Body of pancreas (tissue), 4 donors: Measurements from ENCODE around the gene ANKRD50. TPM values are rescaled to one million over a fixed set of nuclear protein-coding genes. Genes with fewer than 3 reads are reported as not detected.

ENCODE experiments used
- ATAC-seq: fragments of 150-250 bp; one replicate; pipeline ENCODE4 v1.9.1; 2016
- DNase-seq, 4 donors: peaks; one replicate each; pipeline ENCODE4 v3.0.0-alpha.2; 2019
- H3K27ac ChIP-seq, 4 donors: fragments of 200-600 bp; sonication (generic); 1 replicate in 3 of 4; 2 replicates in 1 of 4; pipeline versions ENCODE4 v1.5.1 to v1.6.1; 2016 to 2019; ENCODE audit warnings: mild to moderate bottlenecking in 1 of 4, mixed read lengths in 1 of 4, moderate library complexity in 1 of 4
- H3K27me3 ChIP-seq, 2 donors: fragments of 200-600 bp; sonication (generic); one replicate each; pipeline ENCODE4 v1.6.0; 2016; ENCODE audit warnings: mild to moderate bottlenecking in 1 of 2
- H3K36me3 ChIP-seq, 2 donors: fragments of 200-600 bp; sonication (generic); replicated peaks in 1 of 2; 2 replicates each; pipeline ENCODE4 v1.5.1; 2016; ENCODE audit warnings: low read depth in 2 of 2; ENCODE audit not compliant: insufficient read depth in 1 of 2
- H3K4me1 ChIP-seq: fragments of 200-600 bp; sonication (generic); one replicate; pipeline ENCODE4 v1.6.0; 2016
- H3K4me3 ChIP-seq, 2 donors: fragments of 200-600 bp; sonication (generic); 1 replicate in 1 of 2; 2 replicates in 1 of 2; pipeline ENCODE4 v1.5.1; 2016 to 2019
- H3K9me3 ChIP-seq, 3 donors: fragments of 200-600 bp; sonication (generic); 1 replicate in 2 of 3; 2 replicates in 1 of 3; pipeline ENCODE4 v1.5.1; 2016
- POLR2A ChIP-seq, 3 donors: fragments of 450-650 bp; IDR thresholded peaks; one replicate each; pipeline ENCODE4 v1.6.1; 2016; ENCODE audit warnings: antibody characterized with exemption in 3 of 3, mild to moderate bottlenecking in 2 of 3
- WGBS, 2 donors: methylation state at CpG; one replicate each; pipeline ENCODE4 v1.1.5; 2017; 5-methylcytosine and 5-hydroxymethylcytosine counted together
- intact Hi-C: fragments of 100-400 bp; cut with DNase I; formaldehyde crosslinking; loops from one replicate; pipeline ENCODE4 v1.15.1; 2023
- total RNA-seq, 2 donors: library from RNA; depleted of rRNA; stranded (reverse); fragments of >200 nt; gene quantifications; one replicate each; pipeline ENCODE4 v1.1.0, GENCODE V29; 2016
- TF ChIP-seq, protein P1 (sequence below), 7 experiments: fragments of 450-650 bp in 4 of 7; fragments of 200-600 bp in 3 of 7; sonication (generic) in 3 of 7; IDR thresholded peaks; one replicate each; pipeline ENCODE4 v1.5.1; 2016 to 2019; ENCODE audit warnings: antibody characterized with exemption in 7 of 7

Gene ANKRD50
- total RNA-seq, 2 donors from 2014 or later = 5.6 to 6.7 TPM

DNA sequence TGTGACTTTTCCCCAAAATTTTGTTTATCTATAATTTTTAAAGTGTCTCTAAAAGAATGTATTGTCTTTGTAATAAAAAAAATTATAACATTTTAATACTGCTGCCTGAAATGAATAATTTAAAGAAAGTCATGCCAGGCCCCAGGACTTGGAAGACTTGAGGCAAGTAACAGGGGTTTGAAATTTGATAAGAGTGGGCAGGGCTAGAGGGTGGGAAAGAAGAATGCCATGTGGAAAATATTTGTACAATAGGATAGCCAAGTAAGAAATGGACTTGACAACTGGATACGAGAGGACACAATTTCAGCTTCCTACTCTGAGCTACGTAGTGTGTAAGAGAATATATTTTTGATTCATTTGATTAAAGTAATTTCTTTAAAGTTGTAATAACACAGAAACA lies 36.9 kb upstream of the ANKRD50 start:
- Histone ChIP-seq H3K27me3 (no peaks in the 10 kb centered on the region), H3K36me3 (no peaks in the 10 kb centered on the region), H3K4me3 (no peak overlapping the region), H3K27ac (no peak overlapping the region), H3K4me1 (peaks cover 8% of the 10 kb centered on the region), H3K9me3 (no peaks in the 10 kb centered on the region)
- WGBS, 2 donors = 91 to 94% methylated on average over 2 of the region's 2 CpGs
- TF ChIP-seq, protein P1, sequence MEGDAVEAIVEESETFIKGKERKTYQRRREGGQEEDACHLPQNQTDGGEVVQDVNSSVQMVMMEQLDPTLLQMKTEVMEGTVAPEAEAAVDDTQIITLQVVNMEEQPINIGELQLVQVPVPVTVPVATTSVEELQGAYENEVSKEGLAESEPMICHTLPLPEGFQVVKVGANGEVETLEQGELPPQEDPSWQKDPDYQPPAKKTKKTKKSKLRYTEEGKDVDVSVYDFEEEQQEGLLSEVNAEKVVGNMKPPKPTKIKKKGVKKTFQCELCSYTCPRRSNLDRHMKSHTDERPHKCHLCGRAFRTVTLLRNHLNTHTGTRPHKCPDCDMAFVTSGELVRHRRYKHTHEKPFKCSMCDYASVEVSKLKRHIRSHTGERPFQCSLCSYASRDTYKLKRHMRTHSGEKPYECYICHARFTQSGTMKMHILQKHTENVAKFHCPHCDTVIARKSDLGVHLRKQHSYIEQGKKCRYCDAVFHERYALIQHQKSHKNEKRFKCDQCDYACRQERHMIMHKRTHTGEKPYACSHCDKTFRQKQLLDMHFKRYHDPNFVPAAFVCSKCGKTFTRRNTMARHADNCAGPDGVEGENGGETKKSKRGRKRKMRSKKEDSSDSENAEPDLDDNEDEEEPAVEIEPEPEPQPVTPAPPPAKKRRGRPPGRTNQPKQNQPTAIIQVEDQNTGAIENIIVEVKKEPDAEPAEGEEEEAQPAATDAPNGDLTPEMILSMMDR (IDR thresholded peaks at IDR 0.05) = no peak
- no peak for TF ChIP-seq POLR2A (IDR thresholded peaks at IDR 0.05)
- DNase-seq = no peak
- intact Hi-C loops = loop anchor here (10.0 kb wide), 1 partner anchor 425 kb away; no protein-coding TSS in a partner anchor
- ATAC-seq = no peak

DNA sequence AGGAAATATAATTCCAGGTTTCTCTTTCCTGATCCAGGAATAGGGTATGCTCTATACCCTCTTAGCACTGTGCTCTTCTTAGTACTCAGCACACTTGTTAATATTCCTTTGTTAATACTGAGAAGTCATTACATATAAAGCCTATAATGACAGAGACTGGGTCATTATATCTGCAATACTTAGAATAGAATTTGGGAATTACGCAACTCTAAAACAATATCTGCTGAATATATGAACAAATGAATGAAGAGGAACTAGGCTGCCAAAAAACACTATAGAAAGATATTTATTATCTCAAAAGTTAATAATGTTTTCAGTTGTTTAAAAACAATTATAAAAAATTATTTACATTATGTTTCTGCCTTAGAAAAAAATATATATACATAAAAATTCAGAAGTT lies 36.4 kb upstream of the ANKRD50 start:
- H3K4me1 ChIP-seq = peaks cover 4% of the 10 kb centered on the region
- no peak overlapping the region for H3K4me3 ChIP-seq
- no peak for TF ChIP-seq POLR2A (IDR thresholded peaks at IDR 0.05)
- H3K27me3 ChIP-seq = no peaks in the 10 kb centered on the region
- DNase-seq = no peak
- H3K27ac ChIP-seq = no peak overlapping the region
- no peaks in the 10 kb centered on the region for H3K9me3 ChIP-seq
- intact Hi-C loops = loop anchor here (10.0 kb wide), 1 partner anchor 424 kb away; no protein-coding TSS in a partner anchor
- no peaks in the 10 kb centered on the region for H3K36me3 ChIP-seq
- WGBS, 2 donors = 96 to 98% methylated on average over 1 of the region's 1 CpG
- ATAC-seq = no peak

DNA sequence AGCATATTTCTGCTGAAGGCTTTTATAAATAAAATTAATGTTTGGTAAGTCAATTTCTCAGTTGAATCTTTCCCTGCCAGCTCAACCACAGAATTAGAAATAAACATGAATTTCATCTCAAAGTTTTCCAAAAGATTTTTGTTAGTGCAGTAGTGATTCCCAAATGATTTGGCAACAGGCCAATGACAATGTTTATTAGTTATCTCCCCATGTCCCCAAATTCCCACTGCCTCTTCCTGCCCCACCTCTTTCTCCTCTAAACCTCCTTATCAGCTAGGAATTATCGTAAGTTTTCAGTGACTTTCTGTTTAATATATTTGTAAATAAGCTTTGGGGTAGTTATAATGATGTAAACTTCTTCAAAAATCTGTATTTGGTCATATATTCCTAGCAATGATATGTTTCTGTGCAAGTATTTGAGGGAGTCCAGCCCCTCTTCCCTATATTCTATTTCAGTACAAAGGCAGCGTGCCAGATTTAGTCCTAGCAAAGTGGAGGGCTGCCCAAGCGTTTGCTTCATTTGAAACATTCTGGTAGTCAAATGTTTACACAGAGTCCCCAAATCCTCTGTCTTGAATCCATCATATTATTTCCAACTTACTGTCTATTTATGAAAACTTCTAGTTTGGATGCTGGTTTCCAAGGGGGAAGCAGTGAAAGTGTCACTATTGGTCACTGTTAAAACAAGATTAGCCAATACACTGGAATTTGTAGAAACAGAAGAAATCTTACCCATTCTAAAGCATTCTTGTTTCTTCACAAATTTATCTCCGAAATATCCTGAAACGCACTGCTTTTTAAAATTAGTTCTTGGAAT lies 33.7 kb upstream of the ANKRD50 start:
- ATAC-seq = no peak
- H3K9me3 ChIP-seq = no peaks in the 10 kb centered on the region
- WGBS, 2 donors = 63 to 64% methylated on average over 5 of the region's 5 CpGs

DNA sequence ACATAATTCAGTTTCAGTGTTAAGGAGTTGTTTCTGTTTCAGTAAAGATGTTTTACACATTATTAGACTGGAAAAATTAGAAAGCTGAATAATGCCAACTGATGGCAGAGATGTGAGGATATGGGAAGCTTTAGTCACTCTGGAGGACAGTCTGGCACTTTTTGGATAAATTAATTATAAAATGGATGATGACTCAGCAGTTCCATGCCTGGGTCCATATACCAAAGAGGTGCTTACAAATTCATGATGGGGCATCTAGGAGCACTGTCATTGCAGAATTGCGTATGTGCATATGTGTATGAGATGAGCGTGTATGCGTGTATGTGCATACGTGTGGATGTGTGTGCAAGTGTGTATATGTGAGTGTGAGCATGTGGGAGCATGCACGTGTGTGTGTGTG lies 31.2 kb upstream of the ANKRD50 start:
- no peak for TF ChIP-seq POLR2A (IDR thresholded peaks at IDR 0.05)
- TF ChIP-seq, protein P1 (IDR thresholded peaks at IDR 0.05) = no peak
- no peaks in the 10 kb centered on the region for H3K27me3 ChIP-seq
- intact Hi-C loops = loop anchor here (10.0 kb wide), 1 partner anchor 419 kb away; no protein-coding TSS in a partner anchor
- H3K4me3 ChIP-seq = no peak overlapping the region
- ATAC-seq (no peak), DNase-seq (no peak)
- H3K9me3 ChIP-seq = no peaks in the 10 kb centered on the region
- WGBS, 2 donors = 82 to 91% methylated on average over 5 of the region's 5 CpGs
- H3K27ac ChIP-seq = no peak overlapping the region
- no peaks in the 10 kb centered on the region for H3K4me1 ChIP-seq
- no peaks in the 10 kb centered on the region for H3K36me3 ChIP-seq

More for the DNA sequence above, 33.7 kb upstream of the ANKRD50 start:
- Histone ChIP-seq H3K27me3 (no peaks in the 10 kb centered on the region), H3K4me1 (no peaks in the 10 kb centered on the region), H3K4me3 (no peak overlapping the region), H3K27ac (no peak overlapping the region), H3K36me3 (no peaks in the 10 kb centered on the region)
- no peak for TF ChIP-seq POLR2A (IDR thresholded peaks at IDR 0.05)
- TF ChIP-seq, protein P1 (IDR thresholded peaks at IDR 0.05) = no peak
- DNase-seq = peak in 1 of 4 donors; percentile 9
- intact Hi-C loops = loop anchor here (10.0 kb wide), 1 partner anchor 421 kb away; no protein-coding TSS in a partner anchor

GRCh38 chr4:124740501-124740900 lies 28.0 kb upstream of the ANKRD50 start:
- 81 to 88% methylated on average over 1 of the region's 1 CpG for WGBS, 2 donors

More at GRCh38 chr4:124740501-124740900, 28.0 kb upstream of the ANKRD50 start:
- no peaks in the 10 kb centered on the region for H3K36me3 ChIP-seq
- no peaks in the 10 kb centered on the region for H3K4me1 ChIP-seq
- H3K9me3 ChIP-seq = no peaks in the 10 kb centered on the region
- TF ChIP-seq POLR2A (IDR thresholded peaks at IDR 0.05) = no peak
- ATAC-seq = no peak
- no peak overlapping the region for H3K27ac ChIP-seq
- intact Hi-C loops = loop anchor here (10.0 kb wide), 1 partner anchor 416 kb away; no protein-coding TSS in a partner anchor
- H3K27me3 ChIP-seq = no peaks in the 10 kb centered on the region
- no peak for DNase-seq
- no peak overlapping the region for H3K4me3 ChIP-seq
